HEK293 (cell line): Measurements from ENCODE around the gene ATP2A3.

Experiments used
- CTCF ChIA-PET: fragments of 350-600 bp; formaldehyde crosslinking; extraction: SDS; loops from one replicate; lab custom pipeline; 2021; ENCODE audit warnings: antibody characterized with exemption; lab: Yijun Ruan, JAX
- POLR2A ChIA-PET: fragments of 300-600 bp; formaldehyde crosslinking; extraction: SDS; loops from one replicate; lab custom pipeline; 2020; ENCODE audit warnings: antibody characterized with exemption, inconsistent platforms; lab: Yijun Ruan, JAX
- H3K27ac ChIP-seq: fragments of 200-500 bp; sonication (Bioruptor generic); 2 replicates; pipeline ENCODE4 v1.5.1; 2014; ENCODE audit warnings: low read depth, low read length, control low read depth, inconsistent platforms; ENCODE audit errors: extremely low read depth
- H3K36me3 ChIP-seq, 2 experiments: fragments of 200-500 bp in 1 of 2; sonication (Bioruptor generic) in 1 of 2; 1 replicate in 1 of 2; 2 replicates in 1 of 2; pipeline ENCODE4 v1.5.1; 2014 to 2017; ENCODE audit warnings: inconsistent platforms in 2 of 2, low read length in 2 of 2; ENCODE audit not compliant: control insufficient read depth in 2 of 2, insufficient read depth in 1 of 2
- H3K4me1 ChIP-seq: fragments of 200-500 bp; sonication (Bioruptor generic); 2 replicates; pipeline ENCODE4 v1.5.1; 2014; ENCODE audit warnings: mild to moderate bottlenecking, low read length, inconsistent platforms; ENCODE audit not compliant: control insufficient read depth, insufficient read depth
- H3K4me3 ChIP-seq: 2 replicates; pipeline ENCODE4 v1.5.1; 2011; ENCODE audit warnings: low read depth, mild to moderate bottlenecking, control low read depth, low read length, moderate library complexity
- H3K9me3 ChIP-seq: fragments of 200-500 bp; sonication (Bioruptor generic); 2 replicates; pipeline ENCODE4 v1.5.1; 2014; ENCODE audit warnings: low read depth, low read length, inconsistent platforms; ENCODE audit not compliant: control insufficient read depth, insufficient read depth
- ATF2 ChIP-seq: fragments of 450-650 bp; formaldehyde crosslinking; IDR thresholded peaks from 2 replicates; pipeline ENCODE4 v1.5.1; 2016; ENCODE audit warnings: missing biosample characterization, missing genetic modification characterization, low read depth
- BCL11A ChIP-seq: fragments of 450-650 bp; formaldehyde crosslinking; IDR thresholded peaks from 2 replicates; pipeline ENCODE4 v1.5.1; 2016; ENCODE audit warnings: low read depth, missing biosample characterization, missing genetic modification characterization
- BCL11B ChIP-seq: fragments of 450-650 bp; formaldehyde crosslinking; IDR thresholded peaks from 2 replicates; pipeline ENCODE4 v1.5.1; 2016; ENCODE audit warnings: low read depth, missing biosample characterization, missing genetic modification characterization
- KLF7 ChIP-seq: fragments of 450-650 bp; formaldehyde crosslinking; IDR thresholded peaks from 2 replicates; pipeline ENCODE4 v1.5.1; 2016; ENCODE audit warnings: missing biosample characterization, missing genetic modification characterization, borderline replicate concordance
- MYNN ChIP-seq: fragments of 450-650 bp; formaldehyde crosslinking; IDR thresholded peaks from 2 replicates; pipeline ENCODE4 v1.5.1; 2016; ENCODE audit warnings: missing biosample characterization, missing genetic modification characterization, borderline replicate concordance
- MZF1 ChIP-seq: fragments of 450-650 bp; formaldehyde crosslinking; IDR thresholded peaks from 2 replicates; pipeline ENCODE4 v1.5.1; 2017; ENCODE audit warnings: missing biosample characterization, missing genetic modification characterization, borderline replicate concordance
- PRDM1 ChIP-seq: fragments of 450-650 bp; formaldehyde crosslinking; IDR thresholded peaks from 2 replicates; pipeline ENCODE4; 2016; ENCODE audit warnings: missing biosample characterization, missing genetic modification characterization
- REST ChIP-seq: fragments of 450-650 bp; formaldehyde crosslinking; IDR thresholded peaks from 2 replicates; pipeline ENCODE4 v1.5.1; 2016; ENCODE audit warnings: missing biosample characterization, missing genetic modification characterization
- SALL2 ChIP-seq: fragments of 450-650 bp; formaldehyde crosslinking; IDR thresholded peaks from 2 replicates; pipeline ENCODE4 v1.5.0; 2017; ENCODE audit warnings: missing biosample characterization, mild to moderate bottlenecking, missing genetic modification characterization, borderline replicate concordance
- YY2 ChIP-seq: fragments of 450-650 bp; formaldehyde crosslinking; IDR thresholded peaks from 2 replicates; pipeline ENCODE4 v1.5.1; 2016; ENCODE audit warnings: missing biosample characterization, missing genetic modification characterization
- ZBTB21 ChIP-seq: fragments of 450-650 bp; formaldehyde crosslinking; IDR thresholded peaks from 2 replicates; pipeline ENCODE4 v1.5.1; 2017; ENCODE audit warnings: missing biosample characterization, missing genetic modification characterization
- ZBTB8A ChIP-seq: fragments of 450-650 bp; formaldehyde crosslinking; IDR thresholded peaks from 2 replicates; pipeline ENCODE4 v1.5.1; 2016; ENCODE audit warnings: missing biosample characterization, missing genetic modification characterization
- ZNF394 ChIP-seq: fragments of 450-650 bp; formaldehyde crosslinking; IDR thresholded peaks from 2 replicates; pipeline ENCODE4 v1.5.1; 2016; ENCODE audit warnings: missing biosample characterization, missing genetic modification characterization, mild to moderate bottlenecking, moderate library complexity, borderline replicate concordance
- ZNF423 ChIP-seq: fragments of 450-650 bp; formaldehyde crosslinking; IDR thresholded peaks from 2 replicates; pipeline ENCODE4 v1.5.1; 2016; ENCODE audit warnings: missing biosample characterization, missing genetic modification characterization
- ZNF433 ChIP-seq: fragments of 450-650 bp; formaldehyde crosslinking; IDR thresholded peaks from 2 replicates; pipeline ENCODE4 v1.5.1; 2016; ENCODE audit warnings: missing biosample characterization, missing genetic modification characterization, low read depth
- ZNF510 ChIP-seq: fragments of 450-650 bp; formaldehyde crosslinking; IDR thresholded peaks from 2 replicates; pipeline ENCODE4 v1.5.1; 2018; ENCODE audit warnings: mild to moderate bottlenecking, missing genetic modification characterization, missing biosample characterization; ENCODE audit not compliant: insufficient replicate concordance
- ZNF529 ChIP-seq: fragments of 450-650 bp; formaldehyde crosslinking; IDR thresholded peaks from 2 replicates; pipeline ENCODE4 v1.5.1; 2017; ENCODE audit warnings: missing genetic modification characterization, missing biosample characterization; ENCODE audit not compliant: insufficient replicate concordance
- ZNF548 ChIP-seq: fragments of 450-650 bp; formaldehyde crosslinking; IDR thresholded peaks from 2 replicates; pipeline ENCODE4 v1.5.1; 2016; ENCODE audit warnings: missing biosample characterization, missing genetic modification characterization
- ZNF626 ChIP-seq: fragments of 450-650 bp; sonication (Bioruptor Pico); formaldehyde crosslinking; IDR thresholded peaks from 2 replicates; pipeline ENCODE4 v1.5.1; 2018; ENCODE audit warnings: missing biosample characterization, missing genetic modification characterization, inconsistent platforms
- ZNF629 ChIP-seq: fragments of 450-650 bp; formaldehyde crosslinking; IDR thresholded peaks from 2 replicates; pipeline ENCODE4 v1.5.1; 2017; ENCODE audit warnings: missing biosample characterization, missing genetic modification characterization
- ZNF645 ChIP-seq: fragments of 450-650 bp; formaldehyde crosslinking; IDR thresholded peaks from 2 replicates; pipeline ENCODE4; 2016; ENCODE audit warnings: missing biosample characterization, missing genetic modification characterization
- ZNF768 ChIP-seq: fragments of 450-650 bp; formaldehyde crosslinking; IDR thresholded peaks from 2 replicates; pipeline ENCODE4 v1.5.1; 2018; ENCODE audit warnings: missing biosample characterization, mild to moderate bottlenecking, missing genetic modification characterization
- TF ChIP-seq, protein P1 (sequence below): fragments of 450-650 bp; formaldehyde crosslinking; IDR thresholded peaks from 2 replicates; pipeline ENCODE4 v1.5.1; 2016; ENCODE audit warnings: missing biosample characterization, missing genetic modification characterization
- TF ChIP-seq, protein P2 (sequence below): fragments of 450-650 bp; formaldehyde crosslinking; IDR thresholded peaks from 2 replicates; pipeline ENCODE4 v1.5.1; 2016; ENCODE audit warnings: missing biosample characterization, missing genetic modification characterization

ATP2A3 gene

GRCh38 chr17:3929764-3930163 lies 34.5 kb downstream of the ATP2A3 start:
- POLR2A ChIA-PET, result no interaction called here
- TF ChIP-seq ZNF548 (tag by site-specific recombination), result no peak
- TF ChIP-seq YY2 (tag by site-specific recombination), result no peak
- no peak for TF ChIP-seq ZNF645
- peak; percentile 84; the same call in 1 of the 2 replicates for TF ChIP-seq BCL11A (tag by site-specific recombination)
- TF ChIP-seq ZBTB21 (tag by site-specific recombination), result no peak
- TF ChIP-seq, protein P1, sequence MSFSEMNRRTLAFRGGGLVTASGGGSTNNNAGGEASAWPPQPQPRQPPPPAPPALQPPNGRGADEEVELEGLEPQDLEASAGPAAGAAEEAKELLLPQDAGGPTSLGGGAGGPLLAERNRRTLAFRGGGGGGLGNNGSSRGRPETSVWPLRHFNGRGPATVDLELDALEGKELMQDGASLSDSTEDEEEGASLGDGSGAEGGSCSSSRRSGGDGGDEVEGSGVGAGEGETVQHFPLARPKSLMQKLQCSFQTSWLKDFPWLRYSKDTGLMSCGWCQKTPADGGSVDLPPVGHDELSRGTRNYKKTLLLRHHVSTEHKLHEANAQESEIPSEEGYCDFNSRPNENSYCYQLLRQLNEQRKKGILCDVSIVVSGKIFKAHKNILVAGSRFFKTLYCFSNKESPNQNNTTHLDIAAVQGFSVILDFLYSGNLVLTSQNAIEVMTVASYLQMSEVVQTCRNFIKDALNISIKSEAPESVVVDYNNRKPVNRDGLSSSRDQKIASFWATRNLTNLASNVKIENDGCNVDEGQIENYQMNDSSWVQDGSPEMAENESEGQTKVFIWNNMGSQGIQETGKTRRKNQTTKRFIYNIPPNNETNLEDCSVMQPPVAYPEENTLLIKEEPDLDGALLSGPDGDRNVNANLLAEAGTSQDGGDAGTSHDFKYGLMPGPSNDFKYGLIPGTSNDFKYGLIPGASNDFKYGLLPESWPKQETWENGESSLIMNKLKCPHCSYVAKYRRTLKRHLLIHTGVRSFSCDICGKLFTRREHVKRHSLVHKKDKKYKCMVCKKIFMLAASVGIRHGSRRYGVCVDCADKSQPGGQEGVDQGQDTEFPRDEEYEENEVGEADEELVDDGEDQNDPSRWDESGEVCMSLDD (tag by site-specific recombination), result peak; percentile 84
- TF ChIP-seq BCL11B (tag by site-specific recombination), result peak; percentile 94
- TF ChIP-seq MZF1, result no peak
- Histone ChIP-seq H3K27ac (no peak overlapping the region), H3K4me3 (no peak overlapping the region), H3K4me1 (no peaks in the 10 kb centered on the region), H3K9me3 (no peaks in the 10 kb centered on the region), H3K36me3 (no peaks in the 10 kb centered on the region)
- CTCF ChIA-PET, result no interaction called here

- ChIA-PET POLR2A (no interaction called here), CTCF (interaction anchor here (1.1 to 2.1 kb wide), 2 partner anchors 12 to 15 kb away, joined by 3 to 7 read pairs; partner anchors contain the start of gene P2RX1)
- Histone ChIP-seq H3K36me3 (no peaks in the 10 kb centered on the region), H3K4me1 (no peaks in the 10 kb centered on the region), H3K4me3 (no peak overlapping the region), H3K9me3 (no peaks in the 10 kb centered on the region), H3K27ac (no peak overlapping the region)
- no peak for TF ChIP-seq ZNF629
- no peak for TF ChIP-seq MYNN (tag by site-specific recombination)
- TF ChIP-seq, protein P2, sequence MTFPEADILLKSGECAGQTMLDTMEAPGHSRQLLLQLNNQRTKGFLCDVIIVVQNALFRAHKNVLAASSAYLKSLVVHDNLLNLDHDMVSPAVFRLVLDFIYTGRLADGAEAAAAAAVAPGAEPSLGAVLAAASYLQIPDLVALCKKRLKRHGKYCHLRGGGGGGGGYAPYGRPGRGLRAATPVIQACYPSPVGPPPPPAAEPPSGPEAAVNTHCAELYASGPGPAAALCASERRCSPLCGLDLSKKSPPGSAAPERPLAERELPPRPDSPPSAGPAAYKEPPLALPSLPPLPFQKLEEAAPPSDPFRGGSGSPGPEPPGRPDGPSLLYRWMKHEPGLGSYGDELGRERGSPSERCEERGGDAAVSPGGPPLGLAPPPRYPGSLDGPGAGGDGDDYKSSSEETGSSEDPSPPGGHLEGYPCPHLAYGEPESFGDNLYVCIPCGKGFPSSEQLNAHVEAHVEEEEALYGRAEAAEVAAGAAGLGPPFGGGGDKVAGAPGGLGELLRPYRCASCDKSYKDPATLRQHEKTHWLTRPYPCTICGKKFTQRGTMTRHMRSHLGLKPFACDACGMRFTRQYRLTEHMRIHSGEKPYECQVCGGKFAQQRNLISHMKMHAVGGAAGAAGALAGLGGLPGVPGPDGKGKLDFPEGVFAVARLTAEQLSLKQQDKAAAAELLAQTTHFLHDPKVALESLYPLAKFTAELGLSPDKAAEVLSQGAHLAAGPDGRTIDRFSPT, result no peak
- no peak for TF ChIP-seq SALL2 (tag by site-specific recombination)
- no peak for TF ChIP-seq ZNF423 (tag by site-specific recombination)
- TF ChIP-seq ZNF394 (tag by site-specific recombination), result no peak
- TF ChIP-seq ZBTB8A (tag by site-specific recombination), result no peak
- no peak for TF ChIP-seq KLF7 (tag by site-specific recombination)
- TF ChIP-seq PRDM1 (tag by site-specific recombination), result no peak
- no peak for TF ChIP-seq ZNF510 (tag by site-specific recombination)
- no peak for TF ChIP-seq ZNF626 (tag by site-specific recombination)
- no peak for TF ChIP-seq REST (tag by site-specific recombination)
- TF ChIP-seq ZNF433, result no peak
- no peak for TF ChIP-seq ATF2 (tag by site-specific recombination)
- TF ChIP-seq ZNF768 (tag by site-specific recombination), result no peak
- TF ChIP-seq ZNF529 (tag by site-specific recombination), result no peak
- no peak for TF ChIP-seq ZBTB21 (tag by site-specific recombination)
Measured at GRCh38 chr17:3929181-3929580, 35.1 kb downstream of the ATP2A3 start.
